Calu3 (cell line): Measurements from ENCODE around the gene PBX1. TPM values are rescaled to one million over a fixed set of nuclear protein-coding genes. Genes with fewer than 3 reads are reported as not detected.
A peak's percentile ranks its signal among the peaks of the same experiment; 100 is the strongest.

ENCODE experiments used
- BruUV-seq: library from RNA; stranded (reverse); fragments of 400-500 nt; replicated peaks from 2 replicates; lab custom pipeline; 2021; lab: Mats Ljungman, UMichigan
- CTCF ChIA-PET: fragments of 300-600 bp; sonication (Branson Sonifier 250); formaldehyde crosslinking; loops from one replicate; lab custom pipeline; 2022; ENCODE audit warnings: antibody characterized with exemption; lab: Charles Lee
- DNase-seq: peaks from one replicate; pipeline ENCODE4 v3.0.0; 2022
- H3K27ac Mint-ChIP-seq: one replicate; pipeline ENCODE4 v1.8.0; 2022; ENCODE audit warnings: mixed read lengths; ENCODE audit not compliant: unreplicated experiment
- H3K27me3 Mint-ChIP-seq: one replicate; pipeline ENCODE4 v1.8.0; 2022; ENCODE audit warnings: mixed read lengths; ENCODE audit not compliant: unreplicated experiment
- H3K36me3 Mint-ChIP-seq: one replicate; pipeline ENCODE4 v1.8.0; 2022; ENCODE audit warnings: mild to moderate bottlenecking, moderate library complexity, mixed read lengths; ENCODE audit not compliant: insufficient read depth, unreplicated experiment
- H3K4me1 Mint-ChIP-seq: one replicate; pipeline ENCODE4 v1.8.0; 2022; ENCODE audit warnings: mild to moderate bottlenecking, low read depth, mixed read lengths; ENCODE audit not compliant: unreplicated experiment
- H3K4me3 Mint-ChIP-seq: one replicate; pipeline ENCODE4 v1.8.0; 2022; ENCODE audit warnings: mild to moderate bottlenecking, low read depth, moderate library complexity, mixed read lengths; ENCODE audit not compliant: unreplicated experiment
- H3K9me3 Mint-ChIP-seq: one replicate; pipeline ENCODE4 v1.8.0; 2022; ENCODE audit warnings: low read depth, mixed read lengths; ENCODE audit not compliant: unreplicated experiment
- intact Hi-C: fragments of 100-400 bp; cut with micrococcal nuclease; formaldehyde crosslinking; loops from one replicate; pipeline ENCODE4 v1.10.0; 2022; ENCODE audit not compliant: unreplicated experiment
- total RNA-seq: library from RNA; stranded (reverse); gene quantifications from 2 replicates; pipeline ENCODE4 v1.2.3, GENCODE V29; 2022
- TF ChIP-seq, protein P1 (sequence below): fragments of 200-600 bp; IDR thresholded peaks from one replicate; pipeline ENCODE4 v1.8.0; 2022; ENCODE audit warnings: antibody characterized with exemption; ENCODE audit not compliant: unreplicated experiment

PBX1 gene
- total RNA-seq, 1 experiment from 2014 or later = 22.5 TPM

DNA sequence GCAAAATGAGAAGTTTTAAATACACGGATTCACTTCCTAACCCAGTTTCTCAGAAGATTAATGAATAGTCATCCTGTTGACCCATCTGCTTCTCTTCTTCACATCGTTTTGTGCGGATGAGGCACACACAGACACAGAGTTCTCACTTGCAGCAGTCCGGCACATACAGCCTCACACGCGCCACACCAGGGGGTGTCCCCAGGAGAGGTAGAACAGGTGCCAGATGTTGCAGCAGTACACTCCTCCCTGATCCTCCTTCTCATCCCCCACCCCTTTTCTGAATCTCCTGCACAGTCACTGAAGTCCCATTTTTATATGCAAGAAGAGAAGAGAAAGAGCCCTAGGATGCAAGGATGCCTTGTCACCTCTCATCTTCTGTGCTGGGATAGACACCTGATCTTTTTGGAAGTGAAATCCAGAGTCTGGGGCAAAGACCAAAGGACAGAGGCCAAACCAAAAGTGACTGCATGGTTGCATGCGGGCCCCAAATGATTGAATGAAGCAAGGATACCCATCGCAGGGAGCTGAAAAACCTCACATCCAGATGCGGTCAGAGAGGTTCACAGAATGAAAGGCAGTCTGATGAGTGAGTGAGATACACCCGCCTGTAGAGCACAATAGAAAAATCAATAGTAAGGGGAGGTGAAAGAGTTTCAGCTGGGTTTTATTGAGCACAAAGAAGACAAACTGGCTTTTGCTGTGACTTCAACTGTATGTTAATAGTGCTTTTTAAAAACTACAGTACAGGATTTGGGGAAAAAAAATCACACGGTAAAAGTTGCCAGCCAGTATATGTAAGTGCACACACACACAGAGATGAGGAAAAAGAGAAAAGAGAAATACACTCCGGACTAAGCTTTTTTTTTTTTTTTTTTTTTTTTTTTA is 28.9 kb downstream of the PBX1 start:
- CTCF ChIA-PET = interaction anchor here (0.6 to 1.6 kb wide), 8 partner anchors 11 to 1066 kb away, joined by 3 to 7 read pairs (median 3); partner anchors contain the start of gene PBX1
- H3K36me3 Mint-ChIP-seq = no peaks in the 10 kb centered on the region
- no peak for DNase-seq
- intact Hi-C loops = no loop called here
- no peaks in the 10 kb centered on the region for H3K27me3 Mint-ChIP-seq
- H3K9me3 Mint-ChIP-seq = no peaks in the 10 kb centered on the region
- H3K4me3 Mint-ChIP-seq = peak overlapping the region; percentile 31
- TF ChIP-seq, protein P1, sequence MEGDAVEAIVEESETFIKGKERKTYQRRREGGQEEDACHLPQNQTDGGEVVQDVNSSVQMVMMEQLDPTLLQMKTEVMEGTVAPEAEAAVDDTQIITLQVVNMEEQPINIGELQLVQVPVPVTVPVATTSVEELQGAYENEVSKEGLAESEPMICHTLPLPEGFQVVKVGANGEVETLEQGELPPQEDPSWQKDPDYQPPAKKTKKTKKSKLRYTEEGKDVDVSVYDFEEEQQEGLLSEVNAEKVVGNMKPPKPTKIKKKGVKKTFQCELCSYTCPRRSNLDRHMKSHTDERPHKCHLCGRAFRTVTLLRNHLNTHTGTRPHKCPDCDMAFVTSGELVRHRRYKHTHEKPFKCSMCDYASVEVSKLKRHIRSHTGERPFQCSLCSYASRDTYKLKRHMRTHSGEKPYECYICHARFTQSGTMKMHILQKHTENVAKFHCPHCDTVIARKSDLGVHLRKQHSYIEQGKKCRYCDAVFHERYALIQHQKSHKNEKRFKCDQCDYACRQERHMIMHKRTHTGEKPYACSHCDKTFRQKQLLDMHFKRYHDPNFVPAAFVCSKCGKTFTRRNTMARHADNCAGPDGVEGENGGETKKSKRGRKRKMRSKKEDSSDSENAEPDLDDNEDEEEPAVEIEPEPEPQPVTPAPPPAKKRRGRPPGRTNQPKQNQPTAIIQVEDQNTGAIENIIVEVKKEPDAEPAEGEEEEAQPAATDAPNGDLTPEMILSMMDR = no peak
- no TSS peak for BruUV-seq
- peaks cover 44% of the 10 kb centered on the region for H3K4me1 Mint-ChIP-seq
- H3K27ac Mint-ChIP-seq = peak overlapping the region; percentile 40

DNA sequence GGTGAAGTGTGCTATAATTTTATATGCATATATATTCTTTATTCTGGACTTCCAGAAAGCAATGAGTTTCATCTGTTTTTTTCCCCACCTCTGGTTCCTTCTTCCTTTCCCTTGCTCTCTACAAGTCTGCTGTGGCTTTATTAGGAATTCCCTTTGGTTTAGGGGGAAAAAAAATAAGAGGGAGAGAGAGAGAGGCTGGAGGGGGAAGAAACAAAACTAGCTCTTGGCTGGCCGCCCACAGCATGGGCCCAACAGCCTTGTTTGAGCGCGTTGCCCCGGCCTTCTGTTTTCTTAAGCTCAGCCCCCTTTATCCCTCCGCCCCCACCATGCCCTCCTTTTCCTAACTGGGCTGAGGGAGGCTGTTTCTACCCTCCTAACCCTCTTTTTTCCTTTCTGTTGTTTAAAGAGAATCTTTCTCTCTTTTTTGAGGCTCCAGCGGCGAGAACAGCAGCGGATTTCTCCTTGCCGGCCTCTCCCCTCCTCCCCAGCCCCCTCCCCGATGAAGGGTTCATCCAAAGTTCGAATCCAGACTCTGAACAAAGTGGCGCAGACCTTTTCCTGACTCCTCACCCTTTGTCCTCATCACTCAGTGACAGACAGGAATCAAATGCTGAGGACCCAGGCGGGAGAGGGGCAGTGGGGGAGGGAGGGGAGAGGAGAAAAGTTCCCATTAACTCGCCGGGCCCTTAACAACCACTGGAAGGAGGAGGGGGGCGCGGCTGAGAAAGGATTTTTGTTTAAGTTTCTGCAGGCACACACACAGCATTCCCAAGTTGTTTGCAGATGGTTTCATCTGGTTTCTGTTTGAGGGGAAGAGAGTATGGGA is 29.7 kb downstream of the PBX1 start:
- intact Hi-C loops = no loop called here
- Mint-ChIP-seq H3K27ac (peak overlapping the region; percentile 40), H3K4me3 (peak overlapping the region; percentile 31), H3K9me3 (no peaks in the 10 kb centered on the region), H3K27me3 (no peaks in the 10 kb centered on the region), H3K4me1 (peaks cover 44% of the 10 kb centered on the region), H3K36me3 (no peaks in the 10 kb centered on the region)
- TF ChIP-seq, protein P1 = no peak
- DNase-seq = peak; percentile 43
- no TSS peak for BruUV-seq
- CTCF ChIA-PET = interaction anchor here (0.6 to 1.6 kb wide), 8 partner anchors 11 to 1067 kb away, joined by 3 to 7 read pairs (median 3); partner anchors contain the start of gene PBX1

DNA sequence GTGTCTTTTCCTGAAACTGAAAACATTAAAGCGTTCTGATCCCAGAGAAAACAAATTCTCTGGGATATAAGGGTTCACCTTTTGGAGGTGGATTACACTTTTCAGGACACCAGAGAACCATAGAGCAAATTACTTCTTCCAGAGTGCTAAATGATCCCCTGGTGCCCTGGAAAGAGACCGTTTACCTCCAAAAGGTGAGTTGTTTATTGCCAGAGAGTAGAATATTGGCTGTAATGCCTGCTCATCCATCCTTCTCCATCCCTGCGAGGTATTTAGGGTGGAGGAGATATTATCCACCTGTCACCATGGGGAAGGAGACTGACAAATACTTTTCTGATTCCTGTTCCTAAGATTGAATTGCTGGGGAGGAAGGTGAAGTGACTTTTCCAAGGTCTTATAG is 30.4 kb downstream of the PBX1 start:
- intact Hi-C loops = no loop called here
- CTCF ChIA-PET = no interaction called here
- no peak overlapping the region for H3K27ac Mint-ChIP-seq
- peaks cover 44% of the 10 kb centered on the region for H3K4me1 Mint-ChIP-seq
- no peak overlapping the region for H3K4me3 Mint-ChIP-seq
- H3K36me3 Mint-ChIP-seq = no peaks in the 10 kb centered on the region
- TF ChIP-seq, protein P1 = no peak
- no TSS peak for BruUV-seq
- no peaks in the 10 kb centered on the region for H3K27me3 Mint-ChIP-seq
- DNase-seq = no peak
- no peaks in the 10 kb centered on the region for H3K9me3 Mint-ChIP-seq

DNA sequence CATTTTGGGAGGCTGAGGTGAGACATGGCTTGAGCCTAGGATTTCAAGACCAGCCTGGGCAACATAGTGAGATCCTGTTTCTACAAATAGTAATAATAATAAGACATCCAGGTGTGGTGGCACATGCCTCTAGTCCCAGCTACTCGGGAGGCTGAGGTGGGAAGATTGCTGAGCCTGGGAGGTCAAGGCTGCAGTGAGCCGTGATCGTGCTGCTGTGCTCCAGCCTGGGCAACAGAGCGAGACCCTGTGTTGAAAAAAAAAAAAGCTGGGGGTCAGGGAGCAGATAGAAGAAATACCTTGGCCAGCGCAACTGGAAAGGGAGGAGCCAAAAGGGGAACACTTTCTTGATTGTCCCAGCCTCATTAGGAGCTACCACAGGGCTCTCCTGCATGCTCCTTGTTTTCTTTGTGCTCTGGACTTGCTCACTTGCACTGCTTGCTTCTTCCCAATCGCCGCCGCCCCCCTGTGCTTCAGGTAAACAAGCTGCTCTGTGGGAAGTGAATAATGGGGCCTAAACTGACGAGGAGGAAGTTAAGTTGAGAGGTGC is 31.1 kb downstream of the PBX1 start:
- no peak for DNase-seq
- H3K4me1 Mint-ChIP-seq = peaks cover 44% of the 10 kb centered on the region
- no TSS peak for BruUV-seq
- H3K27me3 Mint-ChIP-seq = no peaks in the 10 kb centered on the region
- TF ChIP-seq, protein P1 = no peak
- H3K4me3 Mint-ChIP-seq = no peak overlapping the region
- intact Hi-C loops = no loop called here
- H3K36me3 Mint-ChIP-seq = no peaks in the 10 kb centered on the region
- H3K9me3 Mint-ChIP-seq = no peaks in the 10 kb centered on the region
- H3K27ac Mint-ChIP-seq = no peak overlapping the region
- CTCF ChIA-PET = no interaction called here
